ENCODE results near the gene SPA17. TPM values are rescaled to one million over a fixed set of nuclear protein-coding genes. Genes with fewer than 3 reads are reported as not detected.

The SPA17 gene
- total RNA-seq, 2 experiments from 2014 or later = 5.1 to 5.5 TPM

GRCh38 chr11:124736736-124737135, 63.0 kb downstream of the SPA17 start:
- no peak overlapping the region for H3K4me2 ChIP-seq (ENCODE audit: low read length)
- H3K4me1 ChIP-seq (ENCODE audit: insufficient read depth, low read length, poor library complexity, severe bottlenecking) = peaks cover 12% of the 10 kb centered on the region
- H3K9me3 ChIP-seq (ENCODE audit: low read length) = no peaks in the 10 kb centered on the region
- H3K9me2 ChIP-seq (ENCODE audit: insufficient read depth, low read length) = no peaks in the 10 kb centered on the region
- H3K79me2 ChIP-seq (ENCODE audit: insufficient read depth, low read depth, low read length) = no peaks in the 10 kb centered on the region
- CTCF ChIA-PET (ENCODE audit: unreplicated experiment) = no interaction called here
- H3K36me3 ChIP-seq (ENCODE audit: insufficient read depth, low read length) = no peaks in the 10 kb centered on the region
- POLR2A ChIA-PET = interaction anchor here (0.8 to 1.1 kb wide), 3 partner anchors 43 to 63 kb away, joined by 3 to 4 read pairs (median 3); partner anchors contain the start of genes SIAE and SPA17
- DNase-seq (ENCODE audit: low spot score) = no peak
- no peaks in the 10 kb centered on the region for H4K20me1 ChIP-seq (ENCODE audit: insufficient read depth, low read length)
- BruUV-seq (replicated peaks) = no TSS peak
- no peak overlapping the region for H2AFZ ChIP-seq (ENCODE audit: low read length)
- H3K4me3 ChIP-seq (ENCODE audit: low read depth, low read length, poor library complexity, severe bottlenecking) = no peak overlapping the region
- H3K27ac ChIP-seq (ENCODE audit: low read depth, low read length, poor library complexity, severe bottlenecking) = no peak overlapping the region
- TF ChIP-seq EZH2phosphoT487 (IDR thresholded peaks at IDR 0.05; ENCODE audit: borderline replicate concordance, low read depth, low read length) (no peak), CTCF (conservative IDR thresholded peaks at IDR 0.05; ENCODE audit: low read length) (no peak)
- intact Hi-C loops (cut with micrococcal nuclease; ENCODE audit: unreplicated experiment) = no loop called here

- no TSS peak for BruUV-seq (replicated peaks)
- no peak overlapping the region for H3K4me3 ChIP-seq (ENCODE audit: low read depth, low read length, poor library complexity, severe bottlenecking)
- H2AFZ ChIP-seq (ENCODE audit: low read length) = no peak overlapping the region
- CTCF ChIA-PET (ENCODE audit: unreplicated experiment) = no interaction called here
- intact Hi-C loops (cut with micrococcal nuclease; ENCODE audit: unreplicated experiment) = no loop called here
- no peaks in the 10 kb centered on the region for H3K79me2 ChIP-seq (ENCODE audit: insufficient read depth, low read depth, low read length)
- no peak overlapping the region for H3K27ac ChIP-seq (ENCODE audit: low read depth, low read length, poor library complexity, severe bottlenecking)
- H3K36me3 ChIP-seq (ENCODE audit: insufficient read depth, low read length) = no peaks in the 10 kb centered on the region
- TF ChIP-seq EZH2phosphoT487 (IDR thresholded peaks at IDR 0.05; ENCODE audit: borderline replicate concordance, low read depth, low read length) = no peak
- no peak for TF ChIP-seq CTCF (conservative IDR thresholded peaks at IDR 0.05; ENCODE audit: low read length)
- no peaks in the 10 kb centered on the region for H3K9me2 ChIP-seq (ENCODE audit: insufficient read depth, low read length)
- no peaks in the 10 kb centered on the region for H4K20me1 ChIP-seq (ENCODE audit: insufficient read depth, low read length)
- H3K4me2 ChIP-seq (ENCODE audit: low read length) = no peak overlapping the region
- POLR2A ChIA-PET = no interaction called here
- no peak for DNase-seq (ENCODE audit: low spot score)
- no peaks in the 10 kb centered on the region for H3K9me3 ChIP-seq (ENCODE audit: low read length)
- peaks cover 19% of the 10 kb centered on the region for H3K4me1 ChIP-seq (ENCODE audit: insufficient read depth, low read length, poor library complexity, severe bottlenecking)
These were observed 64.1 kb downstream of the SPA17 start for GRCh38 chr11:124737638-124738305.

All from OCI-LY7 (cell line).